Adrenal gland (tissue), 5 donors: Measurements from ENCODE around the gene TSPAN32.

Source experiments
- CTCF ChIP-seq, 6 experiments: fragments of 450-650 bp in 4 of 6; fragments of 200-600 bp in 2 of 6; sonication (generic) in 1 of 6; IDR thresholded peaks; 1 replicate in 5 of 6; 2 replicates in 1 of 6; pipeline versions ENCODE4 v1.5.1 to v1.8.0; 2016 to 2021; ENCODE audit warnings: antibody characterized with exemption in 6 of 6, mild to moderate bottlenecking in 2 of 6, moderate library complexity in 1 of 6
- POLR2A ChIP-seq, 2 donors: fragments of 450-650 bp; IDR thresholded peaks; one replicate each; pipeline ENCODE4 v1.6.1; 2017; ENCODE audit warnings: antibody characterized with exemption in 2 of 2, mild to moderate bottlenecking in 2 of 2, moderate library complexity in 1 of 2
- donor health status: DM: no; HTN: no; CAD: no.

GRCh38 chr11:2325719-2326118 lies 23.9 kb downstream of the TSPAN32 start:
- no peak for TF ChIP-seq CTCF (IDR thresholded peaks at IDR 0.05)
- TF ChIP-seq POLR2A (IDR thresholded peaks at IDR 0.05): no peak
